GM12892 (cell line): ENCODE measurements around the gene DENND1B.

Experiments
- POLR2A ChIP-seq: IDR thresholded peaks from 2 replicates; pipeline ENCODE4 v1.6.1; 2011; ENCODE audit warnings: low read depth, low read length, control low read depth
- POLR2AphosphoS5 ChIP-seq: IDR thresholded peaks from 2 replicates; pipeline ENCODE4 v1.6.1; 2011; ENCODE audit warnings: low read depth, low read length, control low read depth
- TAF1 ChIP-seq: IDR thresholded peaks from 2 replicates; pipeline ENCODE4 v1.6.1; 2011; ENCODE audit warnings: low read depth, mild to moderate bottlenecking, control low read depth, low read length, borderline replicate concordance

- TF ChIP-seq POLR2AphosphoS5: no peak
- TF ChIP-seq POLR2A: no peak
- TF ChIP-seq TAF1: no peak
These were observed 49.3 kb downstream of the DENND1B start for GRCh38 chr1:197725976-197726375.
